Medulla oblongata (tissue), 1 donor: ENCODE results near the gene BEST1.

ENCODE experiments used
- DNase-seq: peaks from one replicate; pipeline ENCODE4 v3.0.0-alpha.2; 2015; ENCODE audit errors: extremely low spot score

Gene BEST1

DNA sequence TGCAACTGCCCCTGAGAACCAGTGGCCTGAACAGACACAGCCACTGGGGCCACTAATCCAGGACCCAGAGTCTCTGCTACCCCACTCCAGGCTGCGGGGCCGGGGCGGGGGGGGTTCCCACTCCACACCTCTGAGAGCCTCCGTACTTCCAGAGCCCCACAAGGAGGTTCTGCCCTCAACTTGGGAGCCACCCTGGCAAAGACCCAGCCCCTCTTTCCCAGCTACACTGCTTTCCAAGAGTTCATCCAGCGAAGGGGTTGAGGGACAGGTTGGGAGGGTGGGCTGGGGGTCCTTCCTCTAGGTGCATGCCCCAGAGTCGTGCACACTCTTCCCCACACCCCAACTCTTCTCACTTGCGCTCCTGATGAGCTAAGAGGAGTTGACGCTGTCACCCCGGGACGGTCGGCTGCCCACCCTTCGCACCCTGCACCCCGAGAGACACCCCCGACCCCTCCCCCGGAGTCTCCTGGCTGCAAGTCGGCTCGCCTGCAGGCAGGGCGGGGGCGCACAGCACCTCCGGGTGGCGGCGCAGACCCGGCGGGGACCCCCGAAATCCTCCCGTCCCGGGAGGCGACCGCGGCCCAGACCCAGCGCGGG, 33.3 kb upstream of the BEST1 start:
- no peak for DNase-seq

DNA sequence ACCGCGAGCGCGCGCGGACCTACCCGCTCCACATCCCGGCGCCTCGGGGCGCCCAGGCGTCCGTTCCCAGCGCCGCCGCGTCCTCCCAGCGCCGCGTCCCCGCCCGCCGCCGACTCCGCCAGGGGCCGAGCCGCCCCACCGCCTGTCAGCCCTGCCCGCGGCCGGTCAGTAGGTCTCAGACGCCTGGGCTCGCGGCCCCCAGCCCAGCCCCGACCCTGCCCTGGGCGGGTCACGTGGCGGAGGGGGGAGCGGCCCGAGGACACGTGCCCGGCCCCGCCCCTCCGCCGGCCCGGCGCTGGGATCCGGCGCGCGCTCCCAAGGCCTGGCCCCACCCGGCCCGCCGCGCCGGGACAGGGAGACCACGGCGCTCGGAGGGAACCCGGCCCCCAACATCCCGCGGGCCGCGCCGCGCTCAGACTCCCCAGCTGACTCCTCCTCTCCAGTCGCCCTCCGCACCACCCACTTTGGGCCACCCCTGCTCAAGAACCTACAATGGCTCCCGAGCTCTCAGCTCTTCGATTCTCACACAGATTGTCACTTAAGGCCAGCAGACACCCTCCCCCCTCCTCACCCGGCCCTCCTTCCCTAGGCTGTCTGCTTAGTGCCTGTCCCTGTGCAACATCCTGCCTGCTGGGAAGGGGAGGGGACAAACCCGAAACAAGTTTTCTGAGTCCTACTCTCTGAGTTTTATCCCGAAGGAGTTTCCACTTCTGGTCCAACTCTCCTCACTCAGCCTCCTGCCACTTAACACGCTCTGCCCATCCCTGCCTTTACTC, 32.6 kb upstream of the BEST1 start, which contains the start of gene RAB3IL1:
Gene RAB3IL1 (minus strand): TSS at position 233 of the 776 bp plus-strand sequence. CDS start 199 bp downstream, at position 34.
- peak; percentile 73 for DNase-seq

DNA sequence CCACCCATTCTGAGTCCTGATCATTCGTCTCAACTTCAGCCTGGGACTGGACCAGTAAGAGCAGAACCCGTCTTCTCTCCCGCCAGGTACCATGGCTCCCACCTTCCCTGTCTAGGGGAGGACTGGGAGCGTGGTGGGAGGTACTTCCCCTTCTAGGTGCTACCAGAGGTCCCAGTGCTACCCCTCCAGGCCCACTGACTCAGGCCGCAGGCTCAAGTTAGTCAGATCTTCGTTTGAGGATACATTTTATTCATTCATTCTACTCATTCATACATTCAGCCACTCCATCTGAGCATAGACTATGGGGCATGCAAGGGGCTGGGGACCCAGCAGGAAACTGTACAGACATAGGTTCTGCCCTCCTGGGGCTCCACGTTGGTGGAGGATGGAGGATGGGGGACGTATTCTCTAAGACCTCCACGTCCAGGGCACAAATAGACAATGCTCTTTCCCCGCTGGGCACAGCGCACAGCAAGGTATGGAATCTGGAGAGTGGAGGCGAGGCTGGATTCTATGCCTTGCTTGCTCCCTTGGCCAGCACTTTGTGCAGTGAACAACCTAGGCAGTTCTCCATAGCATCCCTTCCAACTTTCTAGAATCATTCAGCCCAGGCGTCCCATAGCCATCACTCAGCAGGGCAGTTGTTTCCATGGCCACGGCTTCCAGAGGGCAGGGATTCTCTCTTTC, 31.8 kb upstream of the BEST1 start:
- no peak for DNase-seq

DNA sequence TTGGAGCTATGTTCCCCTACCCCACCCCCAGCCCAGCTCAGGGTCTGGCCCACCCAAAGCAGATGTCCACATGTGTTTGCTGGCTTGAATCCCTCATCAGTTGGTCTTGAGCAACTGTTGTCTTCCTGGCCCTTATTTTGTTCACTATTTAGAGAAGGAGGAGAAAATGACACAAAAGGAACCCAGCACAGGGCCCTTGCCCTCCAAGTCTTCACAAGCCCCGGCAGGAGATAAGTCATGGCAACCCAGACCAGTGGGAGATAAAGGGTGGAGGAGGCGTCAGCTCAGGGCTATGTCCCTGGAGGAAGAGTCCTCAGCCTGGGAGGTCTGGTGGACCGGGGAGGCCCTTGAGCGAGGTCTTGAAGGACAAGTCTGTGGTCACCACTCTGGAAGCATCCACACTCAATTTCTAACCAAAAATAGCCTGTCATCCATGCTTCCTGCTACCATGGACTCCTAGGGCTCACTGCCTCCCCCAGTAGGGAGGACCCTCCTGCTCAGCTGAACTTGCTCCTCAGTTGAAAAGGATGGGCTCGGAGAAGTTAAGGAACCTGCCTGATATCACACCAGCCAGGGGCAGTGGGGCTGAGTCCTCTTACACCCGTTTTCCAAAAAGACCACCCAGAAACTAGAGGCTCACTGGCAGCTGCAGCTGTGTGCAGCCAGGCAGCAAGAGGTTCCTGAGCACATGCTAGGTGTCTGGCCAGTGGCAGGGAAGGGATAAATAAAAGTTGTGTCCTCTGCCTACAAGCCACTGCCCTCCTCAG, 31.0 kb upstream of the BEST1 start:
- DNase-seq, result no peak

DNA sequence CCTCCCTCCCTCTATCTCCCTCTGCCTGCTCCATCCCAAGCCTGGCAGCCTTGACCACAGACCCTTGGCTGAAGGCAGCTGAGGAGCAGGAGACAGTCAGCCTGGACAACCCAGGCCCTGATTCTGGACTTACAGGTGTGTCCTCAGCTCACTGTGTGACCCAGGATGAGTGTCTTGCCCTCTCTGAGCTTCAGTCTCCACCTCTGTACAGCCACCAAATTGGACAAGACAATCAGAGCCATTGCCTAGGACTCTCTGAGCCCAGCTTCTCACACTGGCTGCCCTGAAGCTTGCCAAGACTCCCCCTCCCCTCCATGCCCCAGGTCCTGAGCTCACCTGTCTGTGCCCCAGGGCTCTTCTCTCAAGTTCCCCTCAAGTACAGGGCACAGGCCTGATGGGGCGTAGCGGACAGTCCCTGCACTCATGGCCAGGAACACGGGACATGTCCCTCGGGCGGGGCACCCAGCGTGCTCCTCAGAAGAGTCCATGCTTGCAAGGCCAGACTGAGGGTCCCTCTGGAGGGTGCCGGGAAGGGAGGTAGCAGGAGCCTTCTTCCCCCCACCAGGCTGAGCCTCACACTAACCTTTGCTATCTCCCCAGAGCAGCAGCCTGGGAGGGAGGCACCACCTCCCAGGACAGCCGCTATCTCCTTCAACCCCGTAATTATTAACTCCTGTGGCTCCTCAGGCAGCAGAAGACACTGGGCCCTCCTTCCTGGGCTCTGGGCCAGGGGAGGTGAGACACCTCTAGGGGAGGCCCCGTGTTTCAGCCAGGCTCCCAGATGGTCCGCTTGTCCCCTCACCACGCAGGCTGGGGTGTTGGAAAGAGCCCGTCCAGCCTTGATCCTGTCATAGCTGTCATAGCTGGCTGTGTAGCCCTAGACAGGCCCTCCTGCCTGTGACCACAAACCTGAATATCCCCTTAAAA, 30.2 kb upstream of the BEST1 start:
- DNase-seq, result no peak

DNA sequence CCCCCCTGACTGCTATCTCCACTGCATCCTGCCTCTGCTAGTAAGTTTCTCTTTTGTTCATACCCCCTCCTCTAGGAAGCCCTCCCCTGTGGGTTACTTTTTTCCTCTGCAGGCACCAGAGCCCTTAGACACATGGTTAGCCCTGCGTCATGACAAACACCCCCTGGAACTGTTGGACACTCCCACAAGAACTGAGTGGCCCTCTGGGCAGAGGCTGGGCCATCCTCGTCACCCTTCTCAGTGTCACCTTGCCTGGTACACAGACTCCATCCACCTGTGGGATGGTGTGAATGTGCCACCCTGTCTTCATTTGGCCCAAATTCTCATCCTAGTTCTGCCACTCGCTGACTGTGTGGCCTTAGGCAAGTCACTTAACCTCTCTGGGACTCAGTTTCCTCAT, 28.7 kb upstream of the BEST1 start:
- no peak for DNase-seq

DNA sequence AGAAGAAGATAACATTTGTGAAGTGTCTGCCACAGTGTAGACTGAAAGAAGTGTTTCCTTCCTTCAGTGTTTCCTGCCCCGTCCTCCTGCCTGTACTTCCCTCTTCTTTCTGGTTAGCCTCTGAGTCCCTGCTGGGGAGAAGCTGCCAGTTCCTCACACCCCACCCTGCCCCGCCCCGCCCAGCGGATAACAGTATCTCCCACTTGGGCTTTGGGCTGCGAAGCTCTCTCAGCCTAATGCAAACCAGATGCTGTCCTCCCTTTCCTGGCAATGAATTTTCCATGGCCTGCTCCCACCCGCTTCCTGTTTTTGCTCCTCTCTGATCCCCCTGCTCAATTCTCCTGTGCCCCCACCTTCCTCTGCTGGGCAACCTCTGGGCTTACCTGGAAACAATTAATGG, 27.6 kb upstream of the BEST1 start:
- no peak for DNase-seq

DNA sequence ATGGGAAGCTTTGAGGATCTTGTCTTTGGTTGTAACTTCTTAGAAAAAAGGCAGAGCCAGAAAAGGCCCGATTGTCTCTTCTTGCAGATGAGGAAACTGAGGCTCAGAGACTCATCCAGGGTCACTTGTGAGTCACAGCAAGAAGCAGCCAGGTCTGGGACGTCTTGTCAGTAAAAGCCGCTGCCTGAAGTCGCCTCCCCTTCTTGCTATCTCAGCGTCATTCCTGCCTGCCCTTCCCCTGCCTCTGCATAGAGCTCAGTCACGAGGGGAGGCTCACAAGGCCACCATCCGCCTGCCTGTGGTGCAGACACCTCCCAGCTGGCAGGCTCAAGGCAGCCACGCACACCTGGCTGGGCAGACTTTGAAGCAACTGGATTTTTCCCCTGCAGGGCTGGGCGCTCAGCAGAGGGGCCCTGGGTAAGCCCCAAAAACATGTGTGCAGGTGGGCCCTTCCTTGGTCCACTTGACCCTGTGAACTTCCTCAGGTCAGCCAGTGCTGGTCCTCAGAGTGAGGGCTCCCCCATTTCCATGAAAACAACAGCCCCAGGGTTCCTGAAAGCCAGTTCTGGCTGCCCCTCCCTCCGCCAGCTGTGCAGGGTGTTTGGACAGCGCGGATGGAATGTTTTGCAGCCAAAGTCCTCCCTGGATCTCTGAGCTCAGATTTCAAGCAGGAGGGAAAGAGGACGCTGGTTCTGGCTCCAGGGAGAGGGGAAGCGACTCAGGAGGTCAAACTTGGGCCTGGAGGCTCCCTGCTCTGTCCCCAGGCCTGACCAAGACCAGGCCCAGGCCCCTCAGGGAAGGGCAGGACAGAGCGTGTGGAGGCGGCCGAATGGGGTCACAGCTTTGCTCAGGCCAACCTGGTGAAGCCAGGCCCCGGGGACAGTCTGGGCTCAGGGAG, 26.7 kb upstream of the BEST1 start:
- no peak for DNase-seq

DNA sequence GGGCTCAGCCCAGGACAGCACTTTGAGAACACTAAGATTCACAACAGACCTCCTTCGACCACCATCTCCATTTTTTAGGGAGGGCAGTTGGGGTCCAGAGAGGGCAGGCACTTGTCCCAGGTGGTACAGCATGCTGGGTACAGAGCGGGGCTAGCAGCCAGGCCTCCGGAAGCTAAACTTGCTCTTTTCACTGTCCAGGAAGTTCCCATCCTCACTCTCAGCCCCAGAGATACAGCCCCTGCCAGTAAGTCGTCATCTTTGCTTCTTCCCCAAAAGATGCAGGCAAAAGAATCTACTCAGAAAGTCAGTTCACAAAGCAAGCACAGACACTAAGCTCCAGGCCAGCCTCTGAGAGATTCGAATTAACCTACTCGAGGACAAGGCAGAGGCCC, 26.1 kb upstream of the BEST1 start:
- no peak for DNase-seq

DNA sequence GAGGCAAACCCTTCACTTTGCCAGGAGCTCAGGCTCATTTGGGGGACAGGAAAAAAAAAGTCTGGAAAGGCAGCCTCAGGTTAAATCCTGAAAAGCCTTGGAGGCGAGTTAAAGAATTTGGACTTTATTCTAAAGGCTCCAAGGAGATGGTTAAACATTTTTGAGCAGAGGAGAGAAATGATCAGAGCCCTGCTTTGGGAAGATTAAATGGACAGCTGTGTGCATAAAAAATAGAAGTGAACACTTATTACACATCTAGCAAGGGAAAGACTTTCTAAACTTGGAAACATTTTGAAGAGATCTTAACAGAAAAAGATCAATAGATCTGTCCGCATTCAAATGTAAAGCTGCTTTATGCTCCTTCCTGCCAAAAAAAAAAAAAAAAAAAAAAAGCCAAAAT, 24.4 kb upstream of the BEST1 start:
- no peak for DNase-seq

DNA sequence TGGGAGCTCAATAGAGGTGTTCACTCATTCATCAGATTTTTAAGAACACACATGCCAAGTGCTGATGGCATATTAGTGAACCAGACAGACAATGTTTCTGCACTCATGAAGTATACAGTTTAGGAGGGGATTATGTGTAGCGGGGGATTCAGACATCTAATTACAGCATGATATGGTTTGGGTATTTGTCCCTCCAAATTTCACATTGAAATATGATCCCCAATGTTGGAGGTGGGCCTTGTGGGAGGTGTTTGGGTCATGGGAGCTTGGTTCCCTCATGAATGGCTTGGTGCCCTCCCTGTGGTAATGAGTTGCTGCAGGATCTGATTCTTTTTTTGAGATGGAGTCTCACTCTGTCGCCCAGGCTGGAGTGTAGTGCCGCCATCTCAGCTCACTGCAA, 23.9 kb upstream of the BEST1 start:
- no peak for DNase-seq

DNA sequence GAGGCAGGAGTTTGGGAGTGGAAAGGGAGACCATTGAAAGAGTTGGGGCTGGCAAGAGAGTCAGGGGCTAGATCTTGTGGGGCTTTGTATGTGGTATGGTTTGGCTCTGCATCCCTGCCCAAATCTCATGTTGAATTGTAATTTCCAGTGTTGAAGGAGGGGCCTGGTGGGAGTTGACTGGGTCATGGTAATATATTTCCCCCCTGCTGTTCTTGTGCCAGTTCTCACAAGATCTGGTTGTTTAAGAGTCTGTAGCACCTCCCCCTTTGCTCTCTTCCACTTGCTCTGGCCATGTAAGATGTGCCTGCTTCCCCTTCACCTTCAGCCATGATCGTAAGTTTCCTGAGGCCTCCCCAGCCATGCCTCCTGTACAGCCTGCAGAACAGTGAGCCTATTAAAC, 22.6 kb upstream of the BEST1 start:
- DNase-seq, result no peak

DNA sequence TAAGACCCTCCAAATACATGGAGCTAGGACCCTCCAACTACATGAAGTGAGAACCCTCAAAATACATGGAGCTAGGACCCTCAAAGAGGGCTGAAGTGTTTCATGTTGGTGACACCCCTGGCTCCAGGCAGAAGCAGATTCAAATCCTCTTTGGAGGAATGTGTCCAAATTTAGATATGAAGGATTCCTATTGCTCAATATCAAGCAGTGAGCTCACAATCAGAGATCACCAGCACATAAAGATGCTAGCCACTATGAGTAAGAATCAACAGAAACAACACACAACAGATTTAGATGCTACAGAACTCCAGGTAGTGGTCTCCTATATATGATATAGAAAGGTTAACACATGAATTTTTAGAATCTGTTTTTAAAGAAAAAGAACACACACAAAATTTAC, 21.5 kb upstream of the BEST1 start:
- DNase-seq, result no peak

DNA sequence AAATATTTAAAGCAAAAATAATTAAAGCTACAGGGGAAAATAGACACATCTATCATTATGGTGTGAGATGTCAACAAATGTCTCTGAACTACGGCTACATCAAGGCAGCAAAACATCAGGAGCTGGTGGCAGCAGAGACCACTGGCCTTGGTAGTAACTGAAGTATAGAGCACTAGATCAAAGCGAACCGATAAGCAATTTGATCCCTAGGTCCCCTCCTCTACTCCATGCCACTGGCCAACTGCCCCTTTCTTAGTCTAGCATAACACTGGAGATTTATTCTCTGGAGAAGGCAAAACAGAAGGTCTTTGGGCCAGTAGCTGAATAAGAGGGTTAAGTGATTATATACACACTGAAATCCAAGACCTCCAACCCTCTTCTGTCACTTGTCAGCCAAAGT, 19.2 kb upstream of the BEST1 start:
- DNase-seq, result no peak

DNA sequence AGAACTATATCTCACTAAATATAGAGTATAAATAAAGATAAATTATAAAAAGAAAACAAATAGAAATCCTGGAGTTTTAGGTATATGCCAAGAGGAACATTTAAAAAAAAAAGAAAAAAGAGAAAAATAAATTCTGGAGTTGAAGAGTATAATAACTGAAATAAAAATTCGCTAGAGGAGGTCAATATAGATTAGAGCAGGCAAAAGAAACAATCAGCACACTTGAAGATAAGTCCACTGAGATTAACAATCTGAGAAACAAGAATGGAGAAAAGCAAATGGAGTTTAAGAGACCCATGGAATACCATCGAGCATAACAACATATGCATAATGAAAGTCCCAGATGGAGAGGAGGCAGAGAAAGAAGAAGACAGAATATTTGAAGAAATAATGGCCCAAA, 14.3 kb upstream of the BEST1 start:
- DNase-seq, result no peak

DNA sequence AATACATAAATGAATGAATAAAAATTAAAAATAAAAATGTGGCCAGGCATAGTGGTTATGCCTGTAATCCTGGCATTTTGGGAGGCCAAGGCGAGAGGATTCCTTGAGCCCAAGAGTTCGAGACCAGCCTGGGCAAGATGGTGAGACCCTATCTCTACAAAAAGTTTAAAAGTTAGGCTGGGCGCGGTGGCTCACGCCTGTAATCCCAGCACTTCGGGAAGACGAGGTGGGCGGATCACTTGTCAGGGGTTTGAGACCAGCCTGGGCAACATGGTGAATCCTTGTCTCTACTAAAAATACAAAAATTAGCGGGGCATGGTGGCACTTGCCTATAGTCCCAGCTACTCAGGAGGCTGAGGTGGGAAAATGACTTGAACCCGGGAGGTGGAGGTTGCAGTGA, 9.7 kb upstream of the BEST1 start:
- DNase-seq, result no peak

DNA sequence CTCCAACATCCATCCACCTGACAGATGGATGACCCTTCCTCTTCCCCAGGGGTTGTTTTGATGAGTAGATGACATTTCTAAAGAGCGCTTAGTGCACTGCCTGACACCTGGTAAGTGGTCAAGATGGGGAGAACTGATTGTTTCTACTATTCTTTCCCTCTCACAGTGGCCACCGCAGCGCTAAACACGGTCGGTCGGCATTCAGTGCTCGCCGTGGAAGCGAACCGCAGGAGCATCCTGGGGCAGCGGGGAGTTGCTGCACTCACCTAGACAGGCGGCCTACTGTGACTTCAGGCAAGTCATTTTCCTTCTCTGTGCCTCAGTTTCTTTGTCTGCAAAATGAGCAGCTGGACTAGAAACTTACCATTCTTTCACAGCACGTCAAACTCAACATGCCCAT, 5.0 kb upstream of the BEST1 start:
- no peak for DNase-seq

DNA sequence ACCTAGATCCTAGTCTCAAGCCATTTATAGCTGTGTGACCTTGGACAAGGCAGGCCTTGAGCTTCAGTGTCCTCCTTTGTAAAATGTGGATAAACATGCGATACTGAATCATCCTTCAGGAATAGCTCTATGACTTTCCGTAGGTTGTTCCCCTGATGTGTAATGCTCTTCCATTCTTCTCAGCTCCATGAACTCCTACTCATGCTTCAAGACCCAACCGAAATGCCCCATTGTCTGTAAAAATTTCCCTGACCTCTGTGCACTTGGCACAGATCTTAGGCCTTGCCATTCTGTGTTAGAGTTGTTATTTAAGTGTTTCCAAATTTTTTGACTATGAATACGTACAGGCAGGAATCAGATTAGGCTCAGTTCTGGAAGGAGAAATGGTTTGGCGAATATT, 3.3 kb upstream of the BEST1 start:
- no peak for DNase-seq

DNA sequence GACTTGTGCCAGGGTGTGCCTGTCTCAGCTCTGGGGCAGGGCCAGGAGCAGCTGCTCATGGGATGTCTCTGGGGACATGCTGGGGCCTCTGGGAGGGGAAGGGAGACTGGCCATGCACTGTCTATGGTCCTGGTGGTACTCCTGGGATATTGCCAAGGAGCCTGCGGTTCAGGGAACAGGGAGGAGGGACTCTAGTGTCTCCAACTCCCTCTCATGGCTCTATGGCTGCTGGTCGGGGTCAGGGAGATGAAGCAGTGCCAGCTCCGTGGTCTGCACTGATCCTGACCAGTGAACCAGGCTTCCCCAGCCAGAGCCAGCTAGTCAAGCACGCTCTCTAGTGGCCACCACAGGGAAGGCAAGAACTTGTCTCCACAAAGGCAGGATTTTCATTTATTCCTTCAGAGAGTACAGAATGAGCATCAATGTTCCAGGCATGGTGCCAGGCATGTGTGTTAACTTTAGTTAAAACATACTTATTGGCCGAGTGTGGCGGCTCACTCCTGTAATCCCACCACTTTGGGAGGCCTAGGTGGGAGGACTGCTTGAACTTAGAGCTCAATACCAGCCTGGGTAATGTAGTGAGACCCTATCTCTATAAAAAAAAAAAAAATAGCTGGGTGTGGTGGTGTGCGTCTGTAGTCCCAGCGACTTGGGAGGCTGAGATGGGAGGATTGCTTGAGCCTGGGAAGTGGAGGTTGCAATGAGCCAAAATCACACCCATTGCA, 2.5 kb upstream of the BEST1 start:
- peak; percentile 94 for DNase-seq

DNA sequence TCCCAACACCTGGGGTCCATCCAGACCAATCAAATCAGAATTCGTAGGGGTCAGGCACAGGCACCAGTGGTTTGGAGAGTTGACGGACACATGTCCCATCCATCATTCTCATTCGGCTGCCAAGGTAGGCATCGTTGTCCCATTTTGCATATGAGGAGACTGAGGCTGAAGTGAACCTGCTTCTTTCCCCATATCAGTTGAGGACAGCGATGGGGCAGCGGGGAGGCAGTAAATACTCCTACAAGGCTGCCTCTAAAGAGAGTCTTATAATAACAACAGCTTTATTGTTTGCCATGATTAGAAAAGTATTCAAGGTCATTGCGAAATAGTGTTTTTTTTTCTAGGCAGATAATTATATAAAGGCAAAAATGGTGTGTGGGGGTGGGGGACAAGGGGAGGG, 1.6 kb upstream of the BEST1 start:
- no peak for DNase-seq
